Activated T-helper 2 cell treated with anti-CD3 and anti-CD28 coated beads, Interferon-gamma antibody, Interleukin-2, Interleukin-4, amounts not matched to agents 10 μg/mL and 5 μg/mL and 100 μg/mL, durations not matched to agents 14 hours and 24 hours and 36 hours (primary cell): ENCODE results near the gene CNOT2. TPM values are rescaled to one million over a fixed set of nuclear protein-coding genes. Genes with fewer than 3 reads are reported as not detected.
A peak's percentile ranks its signal among the peaks of the same experiment; 100 is the strongest.

Source experiments
- DNase-seq: peaks from one replicate; pipeline ENCODE4 v3.0.0; 2021; ENCODE audit warnings: low spot score
- H3K27ac Mint-ChIP-seq: one replicate; pipeline ENCODE4 v1.8.0; 2021; ENCODE audit warnings: mixed read lengths
- H3K27me3 Mint-ChIP-seq: one replicate; pipeline ENCODE4 v1.8.0; 2021; ENCODE audit warnings: low read depth, mixed read lengths
- H3K36me3 Mint-ChIP-seq: one replicate; pipeline ENCODE4 v1.8.0; 2021; ENCODE audit warnings: low read depth, mixed read lengths
- H3K4me1 Mint-ChIP-seq: one replicate; pipeline ENCODE4 v1.8.0; 2021; ENCODE audit warnings: low read depth, mixed read lengths
- H3K4me3 Mint-ChIP-seq: one replicate; pipeline ENCODE4 v1.8.0; 2021; ENCODE audit warnings: low read depth, mild to moderate bottlenecking, moderate library complexity, mixed read lengths
- H3K9me3 Mint-ChIP-seq: one replicate; pipeline ENCODE4 v1.8.0; 2021; ENCODE audit warnings: mixed read lengths
- intact Hi-C: fragments of 100-400 bp; cut with micrococcal nuclease; formaldehyde crosslinking; loops from one replicate; pipeline ENCODE4 v1.15.1; 2023
- total RNA-seq: library from RNA; stranded (reverse); gene quantifications from 2 replicates; pipeline ENCODE4 v1.2.3, GENCODE V29; 2022

CNOT2 gene, protein sequence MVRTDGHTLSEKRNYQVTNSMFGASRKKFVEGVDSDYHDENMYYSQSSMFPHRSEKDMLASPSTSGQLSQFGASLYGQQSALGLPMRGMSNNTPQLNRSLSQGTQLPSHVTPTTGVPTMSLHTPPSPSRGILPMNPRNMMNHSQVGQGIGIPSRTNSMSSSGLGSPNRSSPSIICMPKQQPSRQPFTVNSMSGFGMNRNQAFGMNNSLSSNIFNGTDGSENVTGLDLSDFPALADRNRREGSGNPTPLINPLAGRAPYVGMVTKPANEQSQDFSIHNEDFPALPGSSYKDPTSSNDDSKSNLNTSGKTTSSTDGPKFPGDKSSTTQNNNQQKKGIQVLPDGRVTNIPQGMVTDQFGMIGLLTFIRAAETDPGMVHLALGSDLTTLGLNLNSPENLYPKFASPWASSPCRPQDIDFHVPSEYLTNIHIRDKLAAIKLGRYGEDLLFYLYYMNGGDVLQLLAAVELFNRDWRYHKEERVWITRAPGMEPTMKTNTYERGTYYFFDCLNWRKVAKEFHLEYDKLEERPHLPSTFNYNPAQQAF
- 67.1 and 69.1 TPM in 2 replicates for total RNA-seq

DNA sequence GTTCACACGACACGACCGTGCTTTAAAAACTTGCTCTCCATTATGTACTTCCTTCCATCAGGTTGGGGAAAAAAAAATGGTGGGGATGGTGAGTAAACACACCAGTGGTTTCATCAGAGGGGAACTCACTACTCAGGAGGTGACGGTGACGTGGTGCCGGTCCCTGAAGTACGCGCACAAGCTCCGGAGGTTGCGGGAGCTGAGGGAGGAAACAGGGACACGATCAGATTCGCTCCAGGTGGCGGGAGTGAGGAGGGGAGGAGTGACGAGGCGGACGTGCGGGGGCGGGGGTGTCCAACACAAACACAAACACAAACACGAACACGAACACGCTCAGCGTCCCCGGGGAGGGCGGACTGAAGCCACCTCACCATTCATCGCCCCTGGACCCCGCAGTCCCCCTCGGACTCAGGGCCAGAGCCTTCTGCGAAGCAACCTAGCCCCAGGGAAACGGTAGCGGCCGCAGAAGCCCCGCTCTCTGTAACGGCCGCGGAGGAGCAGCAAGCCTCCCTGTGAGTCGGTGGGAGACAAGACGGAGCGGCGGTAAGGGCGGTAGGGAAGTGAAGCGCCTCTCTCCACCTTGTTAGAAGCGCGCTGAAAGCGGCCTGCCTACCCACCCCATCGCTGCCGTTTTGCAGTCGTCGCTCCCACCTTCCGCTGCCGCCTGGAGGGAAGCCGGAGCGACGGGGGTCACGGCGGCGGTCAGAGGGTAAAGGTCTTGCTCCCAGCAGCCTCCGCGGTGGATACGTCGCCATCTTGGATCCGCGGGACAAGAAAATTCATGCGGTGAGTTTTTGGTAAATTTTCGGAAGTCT, at the start of gene CNOT2:
TSS of gene CNOT2 (plus strand) at position 739 of the 815 bp plus-strand sequence. CDS start 34,794 bp downstream, outside the sequence.
- Mint-ChIP-seq H3K36me3 (peaks cover 62% of the 10 kb centered on the region), H3K4me3 (peak within 1 kb of the TSS; percentile 97), H3K27me3 (no peaks in the 10 kb centered on the region), H3K27ac (peak within 1 kb of the TSS; percentile 99), H3K4me1 (peaks cover 45% of the 10 kb centered on the region), H3K9me3 (no peaks in the 10 kb centered on the region)
- intact Hi-C loops = loop anchor here (1.0 to 5.0 kb wide), 6 partner anchors 74 to 1436 kb away; partner anchors contain the start of genes KCNMB4, MDM2, RAB3IP and THAP2
- DNase-seq = peak; percentile 85

GRCh38 chr12:70194076-70194475, 49.2 kb upstream of the CNOT2 start:
- DNase-seq = no peak
- Mint-ChIP-seq H3K27ac (no peak overlapping the region), H3K4me3 (no peak overlapping the region), H3K9me3 (no peaks in the 10 kb centered on the region), H3K27me3 (peaks cover 1% of the 10 kb centered on the region), H3K4me1 (no peaks in the 10 kb centered on the region), H3K36me3 (no peaks in the 10 kb centered on the region)
- intact Hi-C loops = no loop called here

- H3K9me3 Mint-ChIP-seq = no peaks in the 10 kb centered on the region
- no peak overlapping the region for H3K4me3 Mint-ChIP-seq
- no peak for DNase-seq
- H3K4me1 Mint-ChIP-seq = no peaks in the 10 kb centered on the region
- peaks cover 1% of the 10 kb centered on the region for H3K27me3 Mint-ChIP-seq
- no peak overlapping the region for H3K27ac Mint-ChIP-seq
- intact Hi-C loops = no loop called here
- no peaks in the 10 kb centered on the region for H3K36me3 Mint-ChIP-seq
Measured at GRCh38 chr12:70196811-70197281, 46.4 kb upstream of the CNOT2 start.

- Mint-ChIP-seq H3K4me3 (no peak overlapping the region), H3K9me3 (no peaks in the 10 kb centered on the region), H3K36me3 (no peaks in the 10 kb centered on the region), H3K4me1 (no peaks in the 10 kb centered on the region), H3K27ac (no peak overlapping the region), H3K27me3 (peaks cover 1% of the 10 kb centered on the region)
- DNase-seq = no peak
- intact Hi-C loops = no loop called here
Measured at GRCh38 chr12:70197345-70197744, 45.9 kb upstream of the CNOT2 start.

- H3K36me3 Mint-ChIP-seq = peaks cover 7% of the 10 kb centered on the region
- H3K27ac Mint-ChIP-seq = no peak overlapping the region
- no peaks in the 10 kb centered on the region for H3K27me3 Mint-ChIP-seq
- H3K4me1 Mint-ChIP-seq = no peaks in the 10 kb centered on the region
- H3K9me3 Mint-ChIP-seq = peaks cover 47% of the 10 kb centered on the region
- no peak overlapping the region for H3K4me3 Mint-ChIP-seq
- intact Hi-C loops = no loop called here
- DNase-seq = no peak
Measured at GRCh38 chr12:70213707-70214106, 29.5 kb upstream of the CNOT2 start.

- Mint-ChIP-seq H3K36me3 (peaks cover 7% of the 10 kb centered on the region), H3K4me1 (no peaks in the 10 kb centered on the region), H3K9me3 (peaks cover 35% of the 10 kb centered on the region), H3K4me3 (no peak overlapping the region), H3K27ac (no peak overlapping the region), H3K27me3 (no peaks in the 10 kb centered on the region)
- no peak for DNase-seq
- intact Hi-C loops = no loop called here
Measured at GRCh38 chr12:70214972-70215617, 28.1 kb upstream of the CNOT2 start.

DNA sequence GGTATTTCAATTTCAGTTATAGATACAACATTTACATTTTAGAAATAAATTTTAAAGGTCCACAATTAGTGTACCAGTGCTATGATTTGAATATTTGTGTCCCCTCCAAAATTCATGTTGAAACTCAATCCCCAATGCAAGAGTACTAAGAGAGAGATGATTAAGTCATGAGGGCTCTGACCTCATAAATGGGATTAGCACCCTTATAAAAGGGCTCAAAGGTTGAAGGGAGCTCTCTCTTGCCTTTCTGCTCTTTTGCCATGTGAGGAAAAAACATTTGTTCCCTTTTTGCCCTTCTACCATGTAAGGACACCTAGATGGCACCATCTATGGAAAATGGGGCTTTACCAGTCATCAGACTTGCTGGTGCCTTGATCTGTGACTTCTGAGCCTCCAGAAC, 25.8 kb upstream of the CNOT2 start:
- Mint-ChIP-seq H3K9me3 (peaks cover 17% of the 10 kb centered on the region), H3K4me1 (no peaks in the 10 kb centered on the region), H3K27ac (no peak overlapping the region), H3K27me3 (no peaks in the 10 kb centered on the region), H3K36me3 (peaks cover 7% of the 10 kb centered on the region), H3K4me3 (no peak overlapping the region)
- intact Hi-C loops = no loop called here
- no peak for DNase-seq

DNA sequence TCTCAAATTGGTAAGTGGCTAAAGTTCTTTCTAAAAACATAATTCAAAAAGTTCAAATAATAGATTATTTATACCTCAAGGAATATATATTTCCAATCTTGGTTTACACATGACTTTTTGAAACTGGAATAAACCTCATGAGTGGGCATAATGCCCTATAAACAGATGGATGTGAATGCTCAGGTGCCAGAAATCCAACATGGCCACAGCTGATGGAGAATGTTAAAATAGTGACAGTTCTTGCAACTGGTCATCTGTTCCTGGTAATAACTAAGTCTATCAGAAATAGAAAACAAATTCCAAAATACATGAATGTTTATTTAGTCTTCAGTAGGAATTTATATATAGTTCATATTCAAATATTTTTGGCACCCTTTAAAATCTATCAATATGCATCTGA, 21.6 kb upstream of the CNOT2 start:
- no peaks in the 10 kb centered on the region for H3K9me3 Mint-ChIP-seq
- intact Hi-C loops = no loop called here
- H3K36me3 Mint-ChIP-seq = no peaks in the 10 kb centered on the region
- H3K4me1 Mint-ChIP-seq = no peaks in the 10 kb centered on the region
- no peaks in the 10 kb centered on the region for H3K27me3 Mint-ChIP-seq
- no peak overlapping the region for H3K4me3 Mint-ChIP-seq
- no peak overlapping the region for H3K27ac Mint-ChIP-seq
- DNase-seq = no peak

DNA sequence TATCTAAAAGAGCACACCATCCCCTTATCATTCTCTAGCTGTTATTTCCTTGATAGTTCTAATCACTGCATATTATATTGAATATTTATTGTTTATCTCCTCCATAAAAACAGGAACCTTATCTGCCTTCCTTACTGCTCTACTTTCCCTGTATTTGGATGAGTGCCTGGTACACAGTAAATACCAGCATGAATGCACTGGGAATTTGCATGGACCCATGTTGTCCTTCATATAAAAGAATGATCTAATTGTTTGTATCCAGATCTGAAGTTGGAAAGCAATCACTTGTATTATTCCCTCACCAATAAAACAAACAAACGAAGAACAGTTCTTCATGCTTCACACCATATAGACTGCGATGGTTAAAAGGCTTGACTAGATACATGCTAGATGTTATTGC, 15.3 kb upstream of the CNOT2 start:
- intact Hi-C loops = no loop called here
- no peaks in the 10 kb centered on the region for H3K9me3 Mint-ChIP-seq
- no peaks in the 10 kb centered on the region for H3K36me3 Mint-ChIP-seq
- H3K4me3 Mint-ChIP-seq = no peak overlapping the region
- H3K4me1 Mint-ChIP-seq = peaks cover 2% of the 10 kb centered on the region
- DNase-seq = no peak
- H3K27ac Mint-ChIP-seq = no peak overlapping the region
- no peaks in the 10 kb centered on the region for H3K27me3 Mint-ChIP-seq

DNA sequence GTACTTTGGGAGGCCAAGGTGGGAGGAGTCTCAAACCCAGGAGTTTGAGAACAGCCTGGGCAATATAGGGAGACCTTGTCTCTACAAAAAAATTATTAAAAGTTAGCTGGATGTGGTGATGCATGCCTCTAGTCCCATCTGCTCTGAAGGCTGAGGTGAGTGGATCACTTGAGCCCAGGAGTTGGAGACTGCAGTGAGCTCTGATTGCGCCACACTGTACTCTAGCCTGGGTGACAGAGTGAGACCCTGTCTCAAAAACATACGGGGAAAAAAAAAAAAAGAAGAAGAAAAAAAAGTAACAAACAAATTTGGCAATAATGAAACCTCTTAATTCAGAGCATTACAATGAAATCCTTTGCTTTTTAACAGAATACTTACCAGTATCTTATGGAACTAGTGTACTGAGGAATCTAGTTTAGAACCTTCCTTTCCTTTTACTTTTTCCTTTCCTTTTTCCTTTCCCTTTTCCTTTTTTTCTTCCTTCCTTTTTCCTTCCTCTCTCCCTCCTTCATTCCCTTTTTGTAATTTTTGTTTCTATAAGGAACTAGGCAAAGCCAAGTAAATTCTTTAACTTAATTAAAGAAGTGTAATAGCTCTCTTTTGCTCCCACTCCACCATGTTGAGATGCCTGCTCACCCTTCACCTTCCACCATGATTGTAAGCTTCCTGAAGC, 12.2 kb upstream of the CNOT2 start:
- no peak for DNase-seq
- H3K36me3 Mint-ChIP-seq = peaks cover 9% of the 10 kb centered on the region
- H3K9me3 Mint-ChIP-seq = peaks cover 5% of the 10 kb centered on the region

DNA sequence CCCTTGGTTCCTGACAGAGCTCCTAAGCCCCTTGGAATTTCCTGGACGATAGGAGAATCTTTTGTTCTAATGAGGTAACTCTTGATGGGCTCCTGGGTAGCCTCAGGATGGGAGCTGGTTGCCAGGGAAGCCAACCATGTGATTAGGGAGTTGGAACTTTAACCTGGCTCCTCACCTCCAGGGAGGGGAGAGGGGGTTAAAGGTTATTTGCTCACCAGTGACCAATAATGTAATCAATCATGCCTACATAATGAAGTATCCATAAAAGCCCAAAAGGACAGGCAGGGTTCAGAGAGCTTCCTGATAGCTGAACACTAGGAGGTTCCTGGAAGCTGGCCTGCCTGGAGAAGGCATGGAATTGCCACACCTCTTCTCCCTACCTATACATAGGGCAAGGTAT, 6.2 kb upstream of the CNOT2 start:
- no peak for DNase-seq
- Mint-ChIP-seq H3K4me1 (peaks cover 18% of the 10 kb centered on the region), H3K27me3 (no peaks in the 10 kb centered on the region), H3K27ac (no peak overlapping the region), H3K4me3 (no peak overlapping the region), H3K36me3 (peaks cover 61% of the 10 kb centered on the region), H3K9me3 (peaks cover 5% of the 10 kb centered on the region)
- intact Hi-C loops = no loop called here

More for the DNA sequence above, 12.2 kb upstream of the CNOT2 start:
- intact Hi-C loops = no loop called here
- Mint-ChIP-seq H3K4me1 (peaks cover 2% of the 10 kb centered on the region), H3K27me3 (no peaks in the 10 kb centered on the region), H3K4me3 (no peak overlapping the region), H3K27ac (peak overlapping the region; percentile 25)

GRCh38 chr12:70240673-70241072, 2.6 kb upstream of the CNOT2 start:
- H3K4me1 Mint-ChIP-seq = peaks cover 30% of the 10 kb centered on the region
- H3K27ac Mint-ChIP-seq = peak overlapping the region; percentile 56
- H3K36me3 Mint-ChIP-seq = peaks cover 70% of the 10 kb centered on the region
- H3K9me3 Mint-ChIP-seq = no peaks in the 10 kb centered on the region
- no peak for DNase-seq
- intact Hi-C loops = loop anchor here (5.0 kb wide), 4 partner anchors 77 to 1433 kb away; partner anchors contain the start of genes MDM2, THAP2 and ZFC3H1
- H3K27me3 Mint-ChIP-seq = no peaks in the 10 kb centered on the region
- peak overlapping the region; percentile 19 for H3K4me3 Mint-ChIP-seq
